ENCODE data around the gene PRELID3B.

Gene PRELID3B

GRCh38 chr20:59030911-59031563 lies 11.5 kb downstream of the PRELID3B start:
- DNase-seq, result no peak
- intact Hi-C loops (cut with DNase I), result loop anchor here (5.0 kb wide), 1 partner anchor 49 kb away; the partner anchor contains the start of gene NELFCD

GRCh38 chr20:59028812-59029211 lies 13.8 kb downstream of the PRELID3B start:
- DNase-seq, result no peak
- intact Hi-C loops (cut with DNase I), result no loop called here

GRCh38 chr20:59027741-59028320 lies 14.8 kb downstream of the PRELID3B start:
- intact Hi-C loops (cut with DNase I), result no loop called here
- no peak for DNase-seq

GRCh38 chr20:59026904-59027740 lies 15.5 kb downstream of the PRELID3B start:
- DNase-seq, result peak in 1 of 10 donors; percentile 55
- intact Hi-C loops (cut with DNase I), result no loop called here

- intact Hi-C loops (cut with DNase I), result no loop called here
- DNase-seq, result no peak
Measured at GRCh38 chr20:59025511-59025910, 17.1 kb downstream of the PRELID3B start.

- DNase-seq, result no peak
- intact Hi-C loops (cut with DNase I), result no loop called here
Measured at GRCh38 chr20:59025086-59025485, 17.5 kb downstream of the PRELID3B start.

GRCh38 chr20:59024111-59024530 lies 18.5 kb downstream of the PRELID3B start:
- peak in 1 of 10 donors; percentile 76 for DNase-seq
- intact Hi-C loops (cut with DNase I), result no loop called here

GRCh38 chr20:59023616-59024015 lies 19.0 kb downstream of the PRELID3B start:
- intact Hi-C loops (cut with DNase I), result no loop called here
- peak in 1 of 10 donors; percentile 51 for DNase-seq

GRCh38 chr20:59022754-59023153 lies 19.8 kb downstream of the PRELID3B start:
- peak in 1 of 10 donors; percentile 57 for DNase-seq
- intact Hi-C loops (cut with DNase I), result no loop called here

GRCh38 chr20:59020938-59021551 lies 21.5 kb downstream of the PRELID3B start:
- no peak for DNase-seq
- intact Hi-C loops (cut with DNase I), result no loop called here

- intact Hi-C loops (cut with DNase I), result no loop called here
Measured at GRCh38 chr20:59019217-59019616, 23.4 kb downstream of the PRELID3B start, which contains the start of gene TUBB1. TSS of gene TUBB1 (plus strand) at chr20:59019429. CDS start at chr20:59019523, 94 bp downstream.

GRCh38 chr20:59018817-59019216 lies 23.8 kb downstream of the PRELID3B start:
- intact Hi-C loops (cut with DNase I), result no loop called here
- peak in 2 of 10 donors; percentile 55 to 64 for DNase-seq

More at GRCh38 chr20:59019217-59019616, 23.4 kb downstream of the PRELID3B start, which contains the start of gene TUBB1:
- peak in 2 of 10 donors; percentile 47 to 69 for DNase-seq

- intact Hi-C loops (cut with DNase I), result no loop called here
- DNase-seq, result peak in 1 of 10 donors; percentile 57
Measured at GRCh38 chr20:59017493-59018231, 24.9 kb downstream of the PRELID3B start.

GRCh38 chr20:59016795-59017492 lies 25.6 kb downstream of the PRELID3B start:
- DNase-seq, result no peak
- intact Hi-C loops (cut with DNase I), result no loop called here

GRCh38 chr20:59015812-59016711 lies 26.5 kb downstream of the PRELID3B start:
- intact Hi-C loops (cut with DNase I), result no loop called here
- peak in 2 of 10 donors; percentile 37 to 67 for DNase-seq

GRCh38 chr20:59015411-59015810 lies 27.2 kb downstream of the PRELID3B start:
- intact Hi-C loops (cut with DNase I), result no loop called here

GRCh38 chr20:59014680-59015389 lies 27.8 kb downstream of the PRELID3B start:
- peak in 2 of 10 donors; percentile 52 to 69 for DNase-seq
- intact Hi-C loops (cut with DNase I), result no loop called here

More at GRCh38 chr20:59015411-59015810, 27.2 kb downstream of the PRELID3B start:
- DNase-seq, result peak in 1 of 10 donors; percentile 32

Data from posterior cingulate gyrus (tissue), 11 donors.